Trophoblast cell (in vitro differentiated cells and primary cell): Measurements from ENCODE around the gene KLHDC8B. TPM values are rescaled to one million over a fixed set of nuclear protein-coding genes. Genes with fewer than 3 reads are reported as not detected.
A peak's percentile ranks its signal among the peaks of the same experiment; 100 is the strongest.

Experiments used
- DNase-seq, 2 donors: peaks; one replicate each; pipeline ENCODE4 v3.0.0-alpha.2; 2016
- H2AFZ ChIP-seq: 2 replicates; pipeline ENCODE4 v1.6.1; 2013; ENCODE audit warnings: low read length, moderate library complexity, mild to moderate bottlenecking; ENCODE audit not compliant: insufficient read depth, poor library complexity
- H2AK5ac ChIP-seq: 2 replicates; pipeline ENCODE4 v1.6.1; 2013; ENCODE audit warnings: mild to moderate bottlenecking, low read length
- H2BK120ac ChIP-seq: 2 replicates; pipeline ENCODE4 v1.6.1; 2013; ENCODE audit warnings: low read length, mild to moderate bottlenecking, moderate library complexity; ENCODE audit not compliant: insufficient read depth, poor library complexity
- H2BK12ac ChIP-seq: 2 replicates; pipeline ENCODE4 v1.6.1; 2013; ENCODE audit warnings: mild to moderate bottlenecking, low read length, moderate library complexity
- H2BK5ac ChIP-seq: 2 replicates; pipeline ENCODE4 v1.6.1; 2013; ENCODE audit warnings: low read length, low read depth, moderate library complexity, mild to moderate bottlenecking; ENCODE audit not compliant: poor library complexity
- H3K14ac ChIP-seq: 2 replicates; pipeline ENCODE4 v1.6.1; 2013; ENCODE audit warnings: mild to moderate bottlenecking, low read length
- H3K18ac ChIP-seq: 2 replicates; pipeline ENCODE4 v1.6.1; 2013; ENCODE audit warnings: mild to moderate bottlenecking, low read length
- H3K23ac ChIP-seq: 2 replicates; pipeline ENCODE4 v1.6.1; 2013; ENCODE audit warnings: low read length
- H3K27ac ChIP-seq: 2 replicates; pipeline ENCODE4 v1.5.1; 2013; ENCODE audit warnings: low read depth, mild to moderate bottlenecking, inconsistent platforms, low read length, moderate library complexity
- H3K27me3 ChIP-seq: 2 replicates; pipeline ENCODE4 v1.6.1; 2013; ENCODE audit warnings: inconsistent platforms, mild to moderate bottlenecking, low read length, moderate library complexity; ENCODE audit not compliant: insufficient read depth
- H3K36me3 ChIP-seq, 2 experiments: 1 replicate in 1 of 2; 2 replicates in 1 of 2; pipeline ENCODE4 v1.6.1; 2013; ENCODE audit warnings: low read length in 2 of 2, mild to moderate bottlenecking in 2 of 2, moderate library complexity in 1 of 2; ENCODE audit not compliant: insufficient read depth in 2 of 2, control insufficient read depth in 1 of 2
- H3K4ac ChIP-seq: 2 replicates; pipeline ENCODE4 v1.6.1; 2013; ENCODE audit warnings: low read depth, mild to moderate bottlenecking, low read length, moderate library complexity
- H3K4me1 ChIP-seq, 2 experiments: 1 replicate in 1 of 2; 2 replicates in 1 of 2; pipeline ENCODE4 v1.6.1; 2013; ENCODE audit warnings: low read length in 2 of 2, mild to moderate bottlenecking in 2 of 2, moderate library complexity in 1 of 2; ENCODE audit not compliant: insufficient read depth in 2 of 2, control insufficient read depth in 1 of 2
- H3K4me2 ChIP-seq: 2 replicates; pipeline ENCODE4 v1.6.1; 2013; ENCODE audit warnings: inconsistent platforms, mild to moderate bottlenecking, low read length, moderate library complexity
- H3K4me3 ChIP-seq: 2 replicates; pipeline ENCODE4 v1.5.1; 2013; ENCODE audit warnings: mild to moderate bottlenecking, low read depth, low read length, inconsistent platforms
- H3K79me1 ChIP-seq: one replicate; pipeline ENCODE4 v1.6.1; 2013; ENCODE audit warnings: low read length
- H3K79me2 ChIP-seq: 2 replicates; pipeline ENCODE4 v1.6.1; 2013; ENCODE audit warnings: low read length, mild to moderate bottlenecking; ENCODE audit not compliant: control insufficient read depth, insufficient read depth, poor library complexity
- H3K9ac ChIP-seq: 2 replicates; pipeline ENCODE4 v1.6.1; 2013; ENCODE audit warnings: mild to moderate bottlenecking, low read length
- H3K9me3 ChIP-seq: 2 replicates; pipeline ENCODE4 v1.6.1; 2013; ENCODE audit warnings: low read depth, mild to moderate bottlenecking, control low read depth, inconsistent platforms, low read length; ENCODE audit not compliant: insufficient read depth
- H4K12ac ChIP-seq: 2 replicates; pipeline ENCODE4 v1.6.1; 2013; ENCODE audit warnings: low read depth, mild to moderate bottlenecking, low read length, moderate library complexity
- H4K8ac ChIP-seq: 2 replicates; pipeline ENCODE4 v1.6.1; 2013; ENCODE audit warnings: low read depth, mild to moderate bottlenecking, low read length, moderate library complexity
- H4K91ac ChIP-seq: one replicate; pipeline ENCODE4 v1.6.1; 2013; ENCODE audit warnings: low read depth, mild to moderate bottlenecking, low read length, moderate library complexity
- WGBS: extraction: QIAGEN DNeasy Blood & Tissue Kit; methylation state at CpG from one replicate; pipeline ENCODE4 v1.1.7; 2013; ENCODE audit warnings: missing lambda C conversion rate; ENCODE audit not compliant: insufficient read length, insufficient coverage; ENCODE audit errors: extremely low coverage; 5-methylcytosine and 5-hydroxymethylcytosine counted together
- polyA plus RNA-seq: library from polyadenylated mRNA; stranded (reverse); fragments of 200-250 nt; gene quantifications from 2 replicates; pipeline ENCODE4 v1.2.3, GENCODE V29; 2013

KLHDC8B gene
- polyA plus RNA-seq, result 15.6 and 16.2 TPM in 2 replicates

DNA sequence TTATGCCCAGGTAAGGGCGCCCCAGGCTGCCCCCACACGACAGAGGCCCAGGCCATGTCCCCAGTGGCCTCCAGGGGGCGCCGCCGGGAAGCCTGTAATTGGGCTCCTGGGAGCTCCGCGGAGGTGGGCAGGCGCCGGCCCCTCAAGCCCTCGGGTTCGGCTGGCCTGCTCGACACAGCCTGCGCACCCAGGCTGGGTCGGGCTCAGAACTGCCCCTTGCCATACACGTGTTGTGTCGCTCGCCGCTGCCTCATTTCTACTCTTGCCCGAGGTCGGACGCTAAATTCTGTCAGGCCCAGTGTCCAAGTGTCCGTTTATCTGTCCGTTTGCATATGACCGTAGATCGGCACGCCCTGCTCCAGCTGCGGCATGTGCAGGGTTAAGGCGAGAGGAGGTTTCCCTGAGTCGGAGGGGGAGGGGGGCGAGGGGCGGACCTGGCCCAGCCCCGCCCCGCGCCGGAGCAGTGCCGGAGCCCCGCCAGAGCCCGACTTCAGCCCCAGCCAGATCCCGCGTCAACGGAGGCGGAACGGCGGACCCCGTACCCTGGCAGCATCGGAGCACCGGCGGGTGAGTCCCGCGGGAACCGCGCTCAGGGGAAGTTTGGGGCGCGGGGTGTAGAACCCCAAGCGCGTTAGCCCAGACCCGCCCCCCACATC is at the start of gene KLHDC8B:
KLHDC8B (plus strand) TSS at position 480 of the 656 bp plus-strand sequence. CDS start 1,172 bp downstream, outside the sequence.
- H4K8ac ChIP-seq, result peak within 1 kb of the TSS; percentile 87
- peak within 1 kb of the TSS; percentile 30 for H2AK5ac ChIP-seq
- H3K23ac ChIP-seq, result no peak within 1 kb of the TSS
- H3K18ac ChIP-seq, result peak within 1 kb of the TSS; percentile 36
- H3K4me1 ChIP-seq, result peaks cover 23 to 30% of the 10 kb centered on the region in 2 experiments
- whole genome bisulfite sequencing, result no CpG with 5 or more reads among the region's 57 CpGs
- peak within 1 kb of the TSS; percentile 78 for H4K91ac ChIP-seq
- peak within 1 kb of the TSS; percentile 57 for H3K27ac ChIP-seq
- H3K9ac ChIP-seq, result peak within 1 kb of the TSS; percentile 88
- peak within 1 kb of the TSS; percentile 89 for H3K4me2 ChIP-seq
- peak within 1 kb of the TSS; percentile 67 for H3K14ac ChIP-seq
- peak within 1 kb of the TSS; percentile 28 for H3K4ac ChIP-seq
- peaks cover 15% of the 10 kb centered on the region for H3K79me1 ChIP-seq
- peak within 1 kb of the TSS; percentile 77 for H3K4me3 ChIP-seq
- no peaks in the 10 kb centered on the region for H3K27me3 ChIP-seq
- peak; percentile 71 to 90 for DNase-seq
- H2BK12ac ChIP-seq, result peak within 1 kb of the TSS; percentile 42
- peak within 1 kb of the TSS; percentile 54 for H4K12ac ChIP-seq
- H2AFZ ChIP-seq, result peak within 1 kb of the TSS; percentile 55
- H3K9me3 ChIP-seq, result peaks cover 8% of the 10 kb centered on the region
- peak within 1 kb of the TSS; percentile 45 for H2BK120ac ChIP-seq
- H3K36me3 ChIP-seq, result peaks cover 20 to 23% of the 10 kb centered on the region in 2 experiments
- peak within 1 kb of the TSS; percentile 36 for H2BK5ac ChIP-seq
- peaks cover 4% of the 10 kb centered on the region for H3K79me2 ChIP-seq

DNA sequence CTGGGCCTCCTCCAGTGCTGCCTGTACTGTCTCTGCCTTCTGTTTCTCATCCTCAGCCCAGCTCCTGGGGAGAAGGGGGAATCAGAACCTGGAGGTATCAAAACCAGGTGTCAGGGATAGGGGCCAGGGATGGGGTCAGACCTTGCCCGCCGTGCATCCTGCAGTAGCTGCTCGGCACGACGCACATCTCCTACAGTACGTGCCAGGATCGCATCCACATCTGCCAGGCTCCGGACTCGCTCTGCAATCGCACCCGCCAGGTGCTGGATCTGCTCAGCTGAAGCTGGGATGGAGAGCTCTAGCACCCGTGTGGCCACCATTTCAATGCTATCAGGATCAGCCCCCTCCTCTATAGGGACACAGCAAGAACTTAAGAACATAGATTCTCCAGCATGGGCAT is 49.4 kb upstream of the KLHDC8B start:
- peaks cover 6 to 7% of the 10 kb centered on the region in 2 experiments for H3K4me1 ChIP-seq
- H3K36me3 ChIP-seq, result peaks cover 68 to 72% of the 10 kb centered on the region in 2 experiments
- no peak overlapping the region for H4K8ac ChIP-seq
- no peak overlapping the region for H2AFZ ChIP-seq
- no peak overlapping the region for H4K12ac ChIP-seq
- no peak overlapping the region for H3K18ac ChIP-seq
- H3K79me2 ChIP-seq, result peaks cover 6% of the 10 kb centered on the region
- H2BK12ac ChIP-seq, result no peak overlapping the region
- H3K27me3 ChIP-seq, result no peaks in the 10 kb centered on the region
- H3K14ac ChIP-seq, result no peak overlapping the region
- H3K4me3 ChIP-seq, result no peak overlapping the region
- H4K91ac ChIP-seq, result no peak overlapping the region
- peaks cover 5% of the 10 kb centered on the region for H3K79me1 ChIP-seq
- no peak for DNase-seq
- H2AK5ac ChIP-seq, result no peak overlapping the region
- no peak overlapping the region for H2BK5ac ChIP-seq
- H3K4ac ChIP-seq, result no peak overlapping the region
- H2BK120ac ChIP-seq, result no peak overlapping the region
- H3K9ac ChIP-seq, result no peak overlapping the region
- peaks cover 3% of the 10 kb centered on the region for H3K9me3 ChIP-seq
- no peak overlapping the region for H3K27ac ChIP-seq
- H3K23ac ChIP-seq, result no peak overlapping the region
- WGBS, result no CpG with 5 or more reads among the region's 12 CpGs
- no peak overlapping the region for H3K4me2 ChIP-seq

DNA sequence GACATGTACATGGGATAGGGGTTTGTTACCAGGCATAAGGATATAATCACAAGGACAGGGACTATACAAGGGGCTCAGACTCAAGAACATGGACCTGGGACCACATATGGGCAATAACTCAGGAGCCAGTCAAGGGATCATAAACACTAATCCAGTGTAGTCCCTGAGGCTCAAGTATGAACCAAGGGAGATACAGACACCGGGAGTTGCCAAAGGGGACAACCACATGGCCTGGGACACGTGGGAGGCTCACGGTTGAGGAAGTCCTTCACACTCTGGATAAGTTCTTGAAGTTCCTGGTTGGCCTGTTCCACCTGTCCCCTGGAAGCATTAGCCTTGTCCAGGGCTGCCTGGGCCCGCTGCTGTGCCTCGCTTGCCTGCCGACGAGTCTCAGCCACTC is 48.9 kb upstream of the KLHDC8B start:
- H3K4me2 ChIP-seq, result no peak overlapping the region
- peaks cover 3% of the 10 kb centered on the region for H3K9me3 ChIP-seq
- no peaks in the 10 kb centered on the region for H3K27me3 ChIP-seq
- H3K4me1 ChIP-seq, result peaks cover 6 to 7% of the 10 kb centered on the region in 2 experiments
- no peak overlapping the region for H3K14ac ChIP-seq
- DNase-seq, result no peak
- no CpG with 5 or more reads among the region's 7 CpGs for WGBS
- no peak overlapping the region for H4K8ac ChIP-seq
- H3K79me2 ChIP-seq, result peaks cover 6% of the 10 kb centered on the region
- H2BK120ac ChIP-seq, result no peak overlapping the region
- H3K79me1 ChIP-seq, result peaks cover 5% of the 10 kb centered on the region
- no peak overlapping the region for H4K12ac ChIP-seq
- no peak overlapping the region for H3K4ac ChIP-seq
- no peak overlapping the region for H3K23ac ChIP-seq
- no peak overlapping the region for H2AK5ac ChIP-seq
- H2BK5ac ChIP-seq, result no peak overlapping the region
- no peak overlapping the region for H3K18ac ChIP-seq
- H3K27ac ChIP-seq, result no peak overlapping the region
- H2AFZ ChIP-seq, result no peak overlapping the region
- no peak overlapping the region for H4K91ac ChIP-seq
- no peak overlapping the region for H2BK12ac ChIP-seq
- peaks cover 63 to 67% of the 10 kb centered on the region in 2 experiments for H3K36me3 ChIP-seq
- no peak overlapping the region for H3K9ac ChIP-seq
- no peak overlapping the region for H3K4me3 ChIP-seq

DNA sequence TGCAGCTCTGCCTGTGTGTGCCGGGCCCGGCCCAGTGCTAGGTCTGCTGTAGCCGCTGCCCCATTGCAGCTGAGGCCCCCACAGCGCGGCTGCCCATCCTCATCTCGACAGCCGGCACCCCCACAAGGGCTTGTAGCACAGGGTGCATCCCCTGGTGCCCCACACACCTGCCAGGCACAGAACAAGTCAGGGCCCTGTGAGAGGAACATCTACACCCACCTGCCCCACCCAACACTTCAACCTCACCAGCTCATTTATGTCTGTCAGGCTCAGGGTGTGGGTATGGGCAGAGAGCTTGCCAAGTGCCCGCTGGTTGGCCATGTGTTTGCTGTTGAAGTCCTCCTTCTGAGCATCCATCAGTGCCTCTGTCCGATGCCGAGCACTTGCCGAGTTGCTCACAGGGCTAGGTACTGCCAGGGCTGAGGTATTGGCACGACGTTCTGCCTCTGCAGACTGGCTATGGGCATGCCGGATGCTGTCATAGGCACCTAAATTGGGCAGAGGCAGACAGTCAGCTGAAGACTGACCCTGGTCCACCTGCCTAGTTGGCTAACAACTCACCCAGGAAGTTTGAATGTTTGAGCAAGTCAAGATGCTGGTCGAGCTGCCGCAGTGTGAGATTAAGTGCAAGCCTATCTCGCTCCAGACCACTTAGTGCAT is 48.4 kb upstream of the KLHDC8B start:
- H3K27me3 ChIP-seq, result no peaks in the 10 kb centered on the region
- no peak overlapping the region for H3K4me2 ChIP-seq
- no peak overlapping the region for H2BK5ac ChIP-seq
- WGBS, result no CpG with 5 or more reads among the region's 17 CpGs
- no peak overlapping the region for H3K23ac ChIP-seq
- H3K27ac ChIP-seq, result no peak overlapping the region
- H3K9ac ChIP-seq, result no peak overlapping the region
- H3K4ac ChIP-seq, result no peak overlapping the region
- no peak overlapping the region for H4K91ac ChIP-seq
- H4K8ac ChIP-seq, result no peak overlapping the region
- no peak overlapping the region for H2AK5ac ChIP-seq
- peaks cover 6 to 7% of the 10 kb centered on the region in 2 experiments for H3K4me1 ChIP-seq
- H2BK12ac ChIP-seq, result no peak overlapping the region
- no peak overlapping the region for H3K14ac ChIP-seq
- H3K9me3 ChIP-seq, result peaks cover 3% of the 10 kb centered on the region
- H3K79me2 ChIP-seq, result peaks cover 6% of the 10 kb centered on the region
- no peak overlapping the region for H2BK120ac ChIP-seq
- no peak overlapping the region for H4K12ac ChIP-seq
- peaks cover 5% of the 10 kb centered on the region for H3K79me1 ChIP-seq
- H3K4me3 ChIP-seq, result no peak overlapping the region
- H2AFZ ChIP-seq, result no peak overlapping the region
- DNase-seq, result no peak
- H3K36me3 ChIP-seq, result peaks cover 59 to 63% of the 10 kb centered on the region in 2 experiments
- H3K18ac ChIP-seq, result no peak overlapping the region
